Measurements from ENCODE around the gene TFEC.

TFEC gene

GRCh38 chr7:115911465-115911864 is 119.1 kb downstream of the TFEC start:
- Histone ChIP-seq H3K4me1 (ENCODE audit: control extremely low read depth in 1 of 4, control insufficient read depth in 4 of 4, insufficient read depth in 4 of 4, low read length in 3 of 4) (peaks cover 0 to 8% (median 1%) of the 10 kb centered on the region in 4 experiments), H3K36me3 (ENCODE audit: control insufficient read depth in 4 of 4, insufficient read depth in 4 of 4, low read length in 3 of 4) (no peaks in the 10 kb centered on the region), H3K4me3 (ENCODE audit: control insufficient read depth in 1 of 7, extremely low read depth in 1 of 7, insufficient read depth in 4 of 7, low read depth in 2 of 7, low read length in 6 of 7) (no peak overlapping the region), H3K9me3 (ENCODE audit: control extremely low read depth in 1 of 5, control insufficient read depth in 4 of 5, insufficient read depth in 2 of 5, low read depth in 1 of 5, low read length in 4 of 5) (no peaks in the 10 kb centered on the region), H3K27me3 (replicated peaks in 2 of 5; ENCODE audit: control insufficient read depth in 4 of 5, insufficient read depth in 5 of 5, low read length in 4 of 5) (no peaks in the 10 kb centered on the region), H3K27ac (ENCODE audit: insufficient read depth in 1 of 2, low read depth in 1 of 2, low read length in 2 of 2, poor library complexity in 1 of 2, severe bottlenecking in 2 of 2) (no peak overlapping the region)
- ChIA-PET POLR2A (no interaction called here), CTCF (interaction anchor here (1.1 kb wide), 1 partner anchor 20 kb away, joined by 3 read pairs; no protein-coding TSS in a partner anchor)
- WGBS (ENCODE audit: insufficient coverage): 67% methylated on average over 3 of the region's 3 CpGs
- no peak for DNase-seq

- Histone ChIP-seq H3K4me3 (ENCODE audit: control insufficient read depth in 1 of 7, extremely low read depth in 1 of 7, insufficient read depth in 4 of 7, low read depth in 2 of 7, low read length in 6 of 7) (no peak overlapping the region), H3K9me3 (ENCODE audit: control extremely low read depth in 1 of 5, control insufficient read depth in 4 of 5, insufficient read depth in 2 of 5, low read depth in 1 of 5, low read length in 4 of 5) (no peaks in the 10 kb centered on the region), H3K27me3 (replicated peaks in 2 of 5; ENCODE audit: control insufficient read depth in 4 of 5, insufficient read depth in 5 of 5, low read length in 4 of 5) (no peaks in the 10 kb centered on the region), H3K27ac (ENCODE audit: insufficient read depth in 1 of 2, low read depth in 1 of 2, low read length in 2 of 2, poor library complexity in 1 of 2, severe bottlenecking in 2 of 2) (no peak overlapping the region), H3K4me1 (ENCODE audit: control extremely low read depth in 1 of 4, control insufficient read depth in 4 of 4, insufficient read depth in 4 of 4, low read length in 3 of 4) (peaks cover 0 to 8% (median 1%) of the 10 kb centered on the region in 4 experiments), H3K36me3 (ENCODE audit: control insufficient read depth in 4 of 4, insufficient read depth in 4 of 4, low read length in 3 of 4) (no peaks in the 10 kb centered on the region)
- 0% methylated on average over 2 of the region's 5 CpGs for WGBS (ENCODE audit: insufficient coverage)
- CTCF ChIA-PET: interaction anchor here (1.9 kb wide), 1 partner anchor 1829 kb away, joined by 5 read pairs; no protein-coding TSS in a partner anchor
- peak; percentile 57 to 72 (median 70) for DNase-seq
- POLR2A ChIA-PET: no interaction called here
Measured at GRCh38 chr7:115910541-115911164, 119.9 kb downstream of the TFEC start.

GRCh38 chr7:115906731-115907130 is 123.8 kb downstream of the TFEC start:
- no peaks in the 10 kb centered on the region for H3K9me3 ChIP-seq (ENCODE audit: control extremely low read depth in 1 of 5, control insufficient read depth in 4 of 5, insufficient read depth in 2 of 5, low read depth in 1 of 5, low read length in 4 of 5)
- H3K4me3 ChIP-seq (ENCODE audit: control insufficient read depth in 1 of 7, extremely low read depth in 1 of 7, insufficient read depth in 4 of 7, low read depth in 2 of 7, low read length in 6 of 7): no peak overlapping the region
- no CpG with 5 or more reads among the region's 1 CpG for WGBS (ENCODE audit: insufficient coverage)
- ChIA-PET POLR2A (no interaction called here), CTCF (no interaction called here)
- DNase-seq: no peak
- H3K4me1 ChIP-seq (ENCODE audit: control extremely low read depth in 1 of 4, control insufficient read depth in 4 of 4, insufficient read depth in 4 of 4, low read length in 3 of 4): peaks cover 0 to 8% (median 1%) of the 10 kb centered on the region in 4 experiments
- H3K27me3 ChIP-seq (replicated peaks in 2 of 5; ENCODE audit: control insufficient read depth in 4 of 5, insufficient read depth in 5 of 5, low read length in 4 of 5): no peaks in the 10 kb centered on the region
- H3K36me3 ChIP-seq (ENCODE audit: control insufficient read depth in 4 of 4, insufficient read depth in 4 of 4, low read length in 3 of 4): no peaks in the 10 kb centered on the region
- no peak overlapping the region for H3K27ac ChIP-seq (ENCODE audit: insufficient read depth in 1 of 2, low read depth in 1 of 2, low read length in 2 of 2, poor library complexity in 1 of 2, severe bottlenecking in 2 of 2)

- POLR2A ChIA-PET: no interaction called here
- no peak for DNase-seq
- Histone ChIP-seq H3K36me3 (ENCODE audit: control insufficient read depth in 4 of 4, insufficient read depth in 4 of 4, low read length in 3 of 4) (no peaks in the 10 kb centered on the region), H3K4me3 (ENCODE audit: control insufficient read depth in 1 of 7, extremely low read depth in 1 of 7, insufficient read depth in 4 of 7, low read depth in 2 of 7, low read length in 6 of 7) (no peak overlapping the region), H3K9me3 (ENCODE audit: control extremely low read depth in 1 of 5, control insufficient read depth in 4 of 5, insufficient read depth in 2 of 5, low read depth in 1 of 5, low read length in 4 of 5) (peaks cover 0 to 5% (median 0%) of the 10 kb centered on the region in 5 experiments), H3K27me3 (replicated peaks in 2 of 5; ENCODE audit: control insufficient read depth in 4 of 5, insufficient read depth in 5 of 5, low read length in 4 of 5) (no peaks in the 10 kb centered on the region), H3K4me1 (ENCODE audit: control extremely low read depth in 1 of 4, control insufficient read depth in 4 of 4, insufficient read depth in 4 of 4, low read length in 3 of 4) (no peaks in the 10 kb centered on the region), H3K27ac (ENCODE audit: insufficient read depth in 1 of 2, low read depth in 1 of 2, low read length in 2 of 2, poor library complexity in 1 of 2, severe bottlenecking in 2 of 2) (no peak overlapping the region)
- 94% methylated on average over 3 of the region's 3 CpGs for WGBS (ENCODE audit: insufficient coverage)
- CTCF ChIA-PET: no interaction called here
Measured at GRCh38 chr7:115889669-115889984, 140.9 kb downstream of the TFEC start.

- Histone ChIP-seq H3K36me3 (ENCODE audit: control insufficient read depth in 4 of 4, insufficient read depth in 4 of 4, low read length in 3 of 4) (no peaks in the 10 kb centered on the region), H3K27me3 (replicated peaks in 2 of 5; ENCODE audit: control insufficient read depth in 4 of 5, insufficient read depth in 5 of 5, low read length in 4 of 5) (no peaks in the 10 kb centered on the region), H3K27ac (ENCODE audit: insufficient read depth in 1 of 2, low read depth in 1 of 2, low read length in 2 of 2, poor library complexity in 1 of 2, severe bottlenecking in 2 of 2) (no peak overlapping the region), H3K4me1 (ENCODE audit: control extremely low read depth in 1 of 4, control insufficient read depth in 4 of 4, insufficient read depth in 4 of 4, low read length in 3 of 4) (no peaks in the 10 kb centered on the region), H3K9me3 (ENCODE audit: control extremely low read depth in 1 of 5, control insufficient read depth in 4 of 5, insufficient read depth in 2 of 5, low read depth in 1 of 5, low read length in 4 of 5) (peaks cover 0 to 5% (median 0%) of the 10 kb centered on the region in 5 experiments), H3K4me3 (ENCODE audit: control insufficient read depth in 1 of 7, extremely low read depth in 1 of 7, insufficient read depth in 4 of 7, low read depth in 2 of 7, low read length in 6 of 7) (no peak overlapping the region)
- DNase-seq: no peak
- 92% methylated on average over 9 of the region's 11 CpGs for WGBS (ENCODE audit: insufficient coverage)
- ChIA-PET POLR2A (no interaction called here), CTCF (no interaction called here)
Measured at GRCh38 chr7:115888981-115889668, 141.4 kb downstream of the TFEC start.

GRCh38 chr7:115885550-115885949 is 145.0 kb downstream of the TFEC start:
- WGBS (ENCODE audit: insufficient coverage): 100% methylated on average over 1 of the region's 2 CpGs
- ChIA-PET CTCF (no interaction called here), POLR2A (no interaction called here)
- Histone ChIP-seq H3K27ac (ENCODE audit: insufficient read depth in 1 of 2, low read depth in 1 of 2, low read length in 2 of 2, poor library complexity in 1 of 2, severe bottlenecking in 2 of 2) (no peak overlapping the region), H3K9me3 (ENCODE audit: control extremely low read depth in 1 of 5, control insufficient read depth in 4 of 5, insufficient read depth in 2 of 5, low read depth in 1 of 5, low read length in 4 of 5) (peaks cover 0 to 5% (median 0%) of the 10 kb centered on the region in 5 experiments), H3K4me1 (ENCODE audit: control extremely low read depth in 1 of 4, control insufficient read depth in 4 of 4, insufficient read depth in 4 of 4, low read length in 3 of 4) (no peaks in the 10 kb centered on the region), H3K27me3 (replicated peaks in 2 of 5; ENCODE audit: control insufficient read depth in 4 of 5, insufficient read depth in 5 of 5, low read length in 4 of 5) (no peaks in the 10 kb centered on the region), H3K4me3 (ENCODE audit: control insufficient read depth in 1 of 7, extremely low read depth in 1 of 7, insufficient read depth in 4 of 7, low read depth in 2 of 7, low read length in 6 of 7) (no peak overlapping the region), H3K36me3 (ENCODE audit: control insufficient read depth in 4 of 4, insufficient read depth in 4 of 4, low read length in 3 of 4) (no peaks in the 10 kb centered on the region)
- DNase-seq: no peak

Measured in common myeloid progenitor, CD34-positive (primary cell).